Skeletal muscle satellite cell (primary cell): ENCODE results near the gene PTK6.

Experiments
- H3K27me3 ChIP-seq: 2 replicates; pipeline ENCODE4 v1.7.0; 2013; ENCODE audit warnings: low read length; ENCODE audit not compliant: control insufficient read depth, insufficient read depth
- H3K36me3 ChIP-seq: 2 replicates; pipeline ENCODE4 v1.7.0; 2013; ENCODE audit warnings: mild to moderate bottlenecking, control low read depth, low read length; ENCODE audit not compliant: insufficient read depth
- H3K4me1 ChIP-seq: 2 replicates; pipeline ENCODE4 v1.7.0; 2013; ENCODE audit warnings: low read length; ENCODE audit not compliant: control insufficient read depth, insufficient read depth
- H3K4me2 ChIP-seq: 2 replicates; pipeline ENCODE4 v1.7.0; 2013; ENCODE audit warnings: mild to moderate bottlenecking, low read length
- H3K4me3 ChIP-seq: 2 replicates; pipeline ENCODE4 v1.7.0; 2013; ENCODE audit warnings: low read length
- H3K9ac ChIP-seq: 2 replicates; pipeline ENCODE4 v1.7.0; 2013; ENCODE audit warnings: mild to moderate bottlenecking, low read depth, low read length, moderate library complexity
- H3K9me3 ChIP-seq: replicated peaks from 2 replicates; pipeline ENCODE4 v1.7.0; 2013; ENCODE audit warnings: mild to moderate bottlenecking, control low read depth, low read length

Gene PTK6

DNA sequence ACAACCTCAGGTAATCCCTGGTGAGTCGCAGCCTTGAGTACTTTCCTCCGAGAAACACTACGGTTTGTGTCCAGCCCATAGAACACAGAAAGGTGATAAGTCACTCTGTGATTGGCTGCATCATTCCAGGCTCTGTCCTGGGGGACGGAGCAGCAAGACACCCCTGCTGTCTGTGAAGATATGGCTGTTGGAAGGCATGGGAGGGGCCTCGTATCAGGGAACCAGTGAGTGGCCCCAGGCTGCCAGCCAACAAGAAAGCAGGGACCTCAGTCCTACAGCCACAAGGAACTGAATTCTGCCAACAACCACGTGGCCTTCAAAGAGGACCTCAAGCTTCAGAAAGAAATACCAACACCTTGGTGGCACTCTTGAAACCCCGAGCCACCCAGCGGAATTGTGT is 31.9 kb downstream of the PTK6 start:
- Histone ChIP-seq H3K9me3 (no peaks in the 10 kb centered on the region), H3K4me2 (no peak overlapping the region), H3K4me3 (no peak overlapping the region), H3K9ac (no peak overlapping the region), H3K4me1 (no peaks in the 10 kb centered on the region), H3K36me3 (no peaks in the 10 kb centered on the region), H3K27me3 (peaks cover 43% of the 10 kb centered on the region)

DNA sequence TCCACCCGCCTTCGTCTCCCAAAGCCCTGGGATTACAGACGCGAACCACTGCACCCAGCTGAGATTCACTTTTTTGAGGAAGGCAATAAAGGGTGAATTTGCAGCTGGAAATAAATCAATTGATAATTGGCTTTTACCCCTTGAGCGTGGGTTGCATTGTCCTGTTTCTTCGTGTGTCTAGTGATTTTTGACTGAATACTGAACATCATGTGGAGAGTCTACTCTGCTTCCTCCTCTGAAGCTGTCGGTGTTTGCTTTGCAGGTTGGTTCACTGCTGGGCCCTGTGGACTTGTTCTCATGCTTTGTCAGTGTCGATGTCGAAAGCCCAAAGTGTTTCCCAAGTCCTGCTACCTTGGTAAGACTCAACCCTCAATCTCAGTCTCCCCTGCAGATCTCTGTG is 32.5 kb downstream of the PTK6 start:
- no peaks in the 10 kb centered on the region for H3K36me3 ChIP-seq
- H3K4me3 ChIP-seq, result no peak overlapping the region
- no peaks in the 10 kb centered on the region for H3K4me1 ChIP-seq
- no peak overlapping the region for H3K9ac ChIP-seq
- H3K4me2 ChIP-seq, result no peak overlapping the region
- H3K9me3 ChIP-seq, result no peaks in the 10 kb centered on the region
- peaks cover 47% of the 10 kb centered on the region for H3K27me3 ChIP-seq

DNA sequence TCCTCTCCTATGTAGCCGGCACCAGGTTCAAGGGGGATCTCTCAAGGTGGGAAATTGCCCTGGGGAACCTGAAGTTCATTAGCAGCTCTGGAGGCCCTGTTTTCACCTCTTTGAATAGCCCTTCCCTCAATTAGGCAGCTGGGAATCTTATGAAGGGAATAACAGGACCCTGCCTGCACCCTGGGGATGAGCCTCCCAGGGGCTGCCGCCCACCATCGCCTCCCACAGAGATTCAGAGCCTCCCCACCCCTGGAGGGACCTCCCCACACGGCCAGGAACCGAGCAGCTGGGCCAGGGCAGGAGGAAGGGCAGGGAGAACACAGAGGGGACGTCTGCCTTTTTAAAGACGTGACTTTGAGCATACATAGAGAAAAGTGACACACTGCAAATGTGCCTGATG is 33.7 kb downstream of the PTK6 start:
- H3K4me3 ChIP-seq, result no peak overlapping the region
- no peaks in the 10 kb centered on the region for H3K9me3 ChIP-seq
- H3K36me3 ChIP-seq, result no peaks in the 10 kb centered on the region
- H3K4me2 ChIP-seq, result no peak overlapping the region
- no peak overlapping the region for H3K9ac ChIP-seq
- no peaks in the 10 kb centered on the region for H3K4me1 ChIP-seq
- H3K27me3 ChIP-seq, result peaks cover 47% of the 10 kb centered on the region

DNA sequence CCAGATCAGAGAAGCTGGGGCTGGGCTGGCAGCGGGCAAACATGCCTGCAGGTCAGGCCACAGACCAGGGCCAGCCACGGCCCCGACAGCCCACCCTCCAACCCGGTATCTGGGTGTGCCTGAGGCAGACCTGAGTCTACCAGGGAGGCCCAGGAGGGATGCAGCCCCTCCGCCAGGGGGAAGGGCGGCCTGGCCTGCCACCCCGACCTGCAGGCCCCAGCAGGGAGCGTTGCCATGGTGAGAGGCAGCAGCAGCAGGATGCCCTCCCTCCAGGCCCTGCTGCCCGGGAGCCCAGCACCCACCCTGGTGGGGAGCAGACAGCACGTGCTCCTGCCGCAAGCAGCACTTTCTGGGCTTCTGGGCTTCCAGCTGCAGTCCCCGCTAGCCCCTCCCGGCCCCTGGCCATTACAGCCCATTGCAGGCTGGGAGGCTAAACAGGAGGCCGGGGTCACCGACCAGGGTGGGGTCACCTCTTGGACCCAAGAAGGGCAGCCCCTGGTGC is 34.5 kb downstream of the PTK6 start:
- no peaks in the 10 kb centered on the region for H3K36me3 ChIP-seq
- H3K4me1 ChIP-seq, result peaks cover 6% of the 10 kb centered on the region
- no peak overlapping the region for H3K9ac ChIP-seq
- no peak overlapping the region for H3K4me3 ChIP-seq
- no peak overlapping the region for H3K4me2 ChIP-seq
- peaks cover 49% of the 10 kb centered on the region for H3K27me3 ChIP-seq
- no peaks in the 10 kb centered on the region for H3K9me3 ChIP-seq

DNA sequence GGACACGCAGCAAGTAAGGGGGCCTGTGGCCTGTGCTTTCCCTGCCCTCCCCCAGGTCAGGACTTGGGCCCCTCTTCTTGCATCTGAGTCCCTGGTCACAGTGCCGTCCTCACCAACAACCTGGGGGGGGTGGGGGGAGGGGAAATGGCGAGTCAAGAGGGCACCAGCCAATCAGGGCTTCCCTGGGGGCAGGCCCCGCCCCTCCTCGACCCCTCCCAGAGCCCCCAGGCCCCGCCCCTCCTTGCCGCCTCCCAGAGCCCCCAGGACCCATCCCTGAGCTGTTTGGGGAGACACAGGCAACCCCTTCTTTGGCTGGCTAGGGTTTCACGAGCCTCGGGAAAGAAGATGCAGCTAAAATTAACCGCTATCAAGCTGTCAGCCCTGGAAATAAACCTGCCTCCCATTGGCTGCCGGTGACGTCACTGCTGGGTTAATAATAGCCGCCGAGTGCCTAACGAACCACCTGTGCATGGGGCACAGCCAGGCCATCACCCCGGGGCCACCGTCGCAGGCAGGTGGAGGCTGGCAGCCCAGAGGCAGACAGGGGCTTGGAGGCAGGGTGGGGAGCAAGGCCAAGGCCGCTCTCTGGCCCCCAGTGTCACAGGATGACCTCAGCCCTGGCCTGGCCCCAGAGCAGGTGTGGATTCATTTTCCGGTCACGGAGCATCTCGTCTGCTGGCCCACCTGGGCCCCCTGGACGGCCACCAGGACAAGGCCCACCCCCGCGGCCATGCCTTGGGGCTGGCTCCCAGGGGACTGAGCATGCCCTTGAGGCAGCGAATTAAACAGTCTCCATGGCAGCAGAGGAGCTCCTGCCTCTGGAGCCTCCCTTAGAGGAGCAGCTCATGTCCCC is 35.1 kb downstream of the PTK6 start:
- no peak overlapping the region for H3K9ac ChIP-seq
- H3K9me3 ChIP-seq, result no peaks in the 10 kb centered on the region
- no peak overlapping the region for H3K4me2 ChIP-seq
- peaks cover 54% of the 10 kb centered on the region for H3K27me3 ChIP-seq
- peaks cover 7% of the 10 kb centered on the region for H3K4me1 ChIP-seq
- H3K4me3 ChIP-seq, result no peak overlapping the region
- H3K36me3 ChIP-seq, result no peaks in the 10 kb centered on the region

DNA sequence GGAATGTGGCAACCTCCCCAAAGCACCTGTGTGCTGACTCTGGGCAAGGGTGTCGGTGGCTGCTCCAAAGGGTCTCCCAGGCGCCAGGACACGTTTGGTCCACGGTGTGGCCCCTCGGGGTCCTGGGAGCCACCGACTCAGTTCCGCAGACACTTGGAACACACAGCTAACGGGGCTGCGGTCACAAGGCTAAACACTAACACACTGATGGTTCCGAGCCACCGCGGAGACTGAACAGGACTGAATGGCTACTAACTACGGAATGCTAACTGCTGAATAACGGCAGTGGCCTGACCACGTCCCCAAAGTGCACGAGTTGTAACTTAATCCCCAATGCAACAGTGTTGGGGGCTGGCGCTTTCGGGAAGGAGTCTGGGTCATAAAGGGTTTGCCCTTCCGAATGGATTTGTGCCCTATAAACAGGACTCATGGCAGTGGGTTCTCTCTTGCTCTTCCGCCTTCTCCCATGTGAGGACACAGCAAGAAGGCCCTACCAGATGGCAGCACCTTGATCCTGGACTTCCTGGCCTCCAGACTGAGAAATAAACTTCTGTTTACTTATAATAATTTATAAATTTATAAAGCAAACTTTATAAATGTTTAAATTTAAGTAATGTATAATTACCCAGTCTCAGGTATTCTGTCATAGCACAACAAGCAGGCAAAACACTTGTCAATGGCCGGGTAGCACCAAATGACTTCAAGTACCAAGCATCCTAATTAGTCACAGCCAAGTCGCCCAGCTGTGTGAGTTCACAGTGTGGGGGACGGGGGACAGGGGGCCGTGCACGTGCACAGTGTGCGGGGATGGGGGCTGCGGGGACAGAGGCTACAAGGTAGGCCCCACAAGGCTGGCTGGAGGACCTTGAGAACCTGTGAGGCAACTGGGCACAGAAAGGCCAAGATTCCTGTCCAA is 36.0 kb downstream of the PTK6 start:
- Histone ChIP-seq H3K27me3 (peaks cover 57% of the 10 kb centered on the region), H3K9me3 (no peaks in the 10 kb centered on the region), H3K4me2 (no peak overlapping the region), H3K4me3 (no peak overlapping the region), H3K36me3 (no peaks in the 10 kb centered on the region), H3K9ac (no peak overlapping the region), H3K4me1 (peaks cover 7% of the 10 kb centered on the region)

DNA sequence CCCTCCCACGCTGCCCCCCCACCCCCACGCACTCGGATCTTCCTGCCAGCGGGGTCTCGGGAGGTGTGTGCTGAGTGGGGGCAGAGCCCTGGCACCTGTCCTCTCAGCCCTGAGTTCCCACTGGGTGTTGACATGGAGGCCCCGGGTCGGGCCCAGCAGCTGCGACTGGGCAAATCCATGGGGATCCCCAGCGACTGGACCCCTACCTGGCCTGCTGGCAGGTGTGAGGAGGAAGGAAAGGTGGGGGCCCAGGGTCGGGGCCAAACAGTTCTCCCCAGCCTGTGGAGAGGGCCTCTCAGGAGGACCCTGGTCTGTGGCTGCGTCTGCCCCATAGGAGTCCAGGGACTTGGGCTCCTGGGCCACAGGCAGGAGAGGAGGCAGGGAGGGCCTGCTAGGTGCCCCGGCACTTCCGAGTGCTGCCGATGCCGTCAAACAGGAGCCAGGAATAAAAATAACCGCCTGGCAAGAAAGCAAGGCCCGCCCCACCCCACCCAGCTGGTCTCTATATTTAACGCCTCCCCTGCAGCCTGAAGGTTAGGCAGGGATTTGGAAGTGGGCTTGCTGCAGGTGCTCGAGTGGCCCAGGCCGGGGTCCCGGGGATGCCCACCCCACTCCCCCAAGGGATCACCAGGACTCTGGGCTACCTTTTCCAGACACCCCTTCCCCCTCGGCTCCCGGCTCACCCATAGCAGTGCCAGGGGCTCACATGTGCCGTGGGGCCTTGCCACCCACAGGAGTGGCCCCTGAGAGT is 36.9 kb downstream of the PTK6 start:
- no peaks in the 10 kb centered on the region for H3K9me3 ChIP-seq
- no peak overlapping the region for H3K9ac ChIP-seq
- no peak overlapping the region for H3K4me2 ChIP-seq
- no peaks in the 10 kb centered on the region for H3K36me3 ChIP-seq
- H3K4me1 ChIP-seq, result peaks cover 7% of the 10 kb centered on the region
- H3K4me3 ChIP-seq, result no peak overlapping the region
- peaks cover 52% of the 10 kb centered on the region for H3K27me3 ChIP-seq

DNA sequence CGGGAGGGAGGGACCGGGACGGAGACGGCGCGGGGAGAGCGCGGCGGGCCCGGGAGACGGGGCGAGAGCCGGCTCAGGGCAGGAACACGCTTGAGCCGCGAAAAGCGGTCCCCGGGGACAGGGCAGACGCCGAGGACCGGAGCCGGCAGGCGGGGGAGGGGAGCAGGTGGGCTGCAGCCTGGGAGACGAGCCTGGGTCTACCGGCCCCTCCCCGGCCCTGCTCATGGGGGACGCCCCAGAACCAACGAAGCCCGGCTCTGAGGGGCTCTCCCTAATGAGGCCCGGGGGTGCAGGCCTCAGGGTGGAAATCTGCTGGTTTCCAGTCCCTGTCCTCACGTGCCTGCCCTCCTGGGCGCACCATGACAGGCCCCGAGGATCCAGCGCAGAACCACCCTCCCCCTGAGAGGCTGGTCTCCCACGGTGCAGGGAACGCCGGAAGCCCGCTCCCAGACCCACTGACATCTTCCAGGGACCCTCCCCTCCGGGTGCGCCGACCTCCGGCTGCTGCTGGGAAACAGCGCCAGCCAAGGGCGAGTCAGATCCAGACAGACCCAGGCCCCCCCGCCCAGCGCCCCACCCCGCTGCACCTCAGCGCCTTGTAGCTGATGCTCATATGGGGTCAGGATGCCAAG is 37.7 kb downstream of the PTK6 start:
- no peaks in the 10 kb centered on the region for H3K9me3 ChIP-seq
- no peak overlapping the region for H3K9ac ChIP-seq
- no peak overlapping the region for H3K4me3 ChIP-seq
- H3K27me3 ChIP-seq, result peaks cover 44% of the 10 kb centered on the region
- no peaks in the 10 kb centered on the region for H3K36me3 ChIP-seq
- H3K4me1 ChIP-seq, result peaks cover 7% of the 10 kb centered on the region
- no peak overlapping the region for H3K4me2 ChIP-seq

DNA sequence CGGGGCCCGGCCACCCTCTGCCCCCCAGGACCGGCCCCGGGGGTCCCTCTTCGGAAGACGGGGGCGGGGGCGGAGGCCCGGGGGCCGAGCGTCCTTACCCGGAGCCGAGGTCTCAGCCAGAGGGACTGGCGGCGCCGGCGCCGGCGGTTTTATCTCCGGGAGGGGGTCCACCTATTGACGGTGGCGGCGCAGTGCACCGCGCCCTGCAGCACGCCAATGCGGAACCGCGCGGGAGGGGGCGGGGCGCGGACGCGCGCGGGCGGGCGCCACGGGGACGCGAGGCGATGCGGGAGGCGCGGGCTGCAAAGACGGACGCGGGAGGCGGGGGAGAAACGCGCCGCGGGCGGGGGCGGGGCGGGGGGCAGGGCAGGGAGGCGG is 38.2 kb downstream of the PTK6 start, which contains the start of gene EEF1A2:
TSS of gene EEF1A2 (minus strand) at position 124 of the 378 bp plus-strand sequence. CDS start 1,320 bp downstream, outside the sequence.
- Histone ChIP-seq H3K4me1 (peaks cover 7% of the 10 kb centered on the region), H3K4me2 (peak within 1 kb of the TSS; percentile 41), H3K9ac (no peak within 1 kb of the TSS), H3K9me3 (no peaks in the 10 kb centered on the region), H3K27me3 (peaks cover 44% of the 10 kb centered on the region), H3K36me3 (no peaks in the 10 kb centered on the region), H3K4me3 (no peak within 1 kb of the TSS)

DNA sequence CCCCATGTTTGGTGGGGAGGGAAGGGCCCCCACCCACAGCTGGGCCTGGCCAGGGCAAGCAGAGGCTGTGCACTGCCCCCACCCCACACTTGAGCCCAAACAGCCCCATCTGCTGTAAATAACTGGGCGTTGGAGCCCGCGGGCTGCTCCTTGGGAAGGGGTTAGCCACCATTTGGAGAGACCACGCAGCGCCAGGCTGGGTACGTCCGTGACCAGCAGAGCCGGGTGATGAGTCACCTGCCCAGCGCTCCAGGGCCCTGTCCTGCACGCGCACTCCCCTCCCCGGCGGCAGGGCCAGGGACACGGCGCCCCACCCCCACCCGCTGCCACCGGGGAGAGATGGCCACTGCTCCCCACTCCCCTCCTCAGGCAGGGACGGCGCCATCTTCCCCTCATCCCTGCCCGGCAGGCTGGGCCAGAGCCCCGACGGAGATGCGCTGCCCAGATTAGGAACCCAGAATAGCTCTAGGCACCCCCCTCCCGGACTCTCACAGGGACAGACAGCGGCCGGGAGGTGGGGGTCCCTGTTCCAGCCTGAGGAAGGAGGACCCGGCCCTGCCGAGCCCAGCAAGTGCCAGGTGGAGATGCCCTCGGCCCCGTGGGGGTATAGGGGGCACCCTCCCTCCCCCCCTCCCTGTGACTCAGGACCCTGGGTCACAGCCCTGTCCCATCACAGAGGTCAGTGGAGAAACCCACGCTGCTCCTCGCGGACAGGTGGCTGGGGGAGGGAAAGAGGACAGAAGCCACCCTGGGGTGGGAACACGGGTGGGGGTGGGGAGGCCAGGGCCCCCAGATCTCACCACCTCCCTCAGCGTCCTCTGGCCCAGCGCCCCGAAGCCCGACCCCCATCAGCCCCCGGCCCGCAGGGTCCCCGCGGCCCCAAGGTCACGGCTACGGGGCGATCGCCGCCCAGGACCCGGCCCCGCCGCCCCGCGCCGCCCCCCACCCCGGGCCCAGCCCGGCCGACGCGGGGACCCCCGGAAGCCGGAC is 38.9 kb downstream of the PTK6 start:
- H3K4me2 ChIP-seq, result no peak overlapping the region
- H3K4me1 ChIP-seq, result peaks cover 7% of the 10 kb centered on the region
- H3K9ac ChIP-seq, result no peak overlapping the region
- no peaks in the 10 kb centered on the region for H3K36me3 ChIP-seq
- H3K4me3 ChIP-seq, result no peak overlapping the region
- no peaks in the 10 kb centered on the region for H3K9me3 ChIP-seq
- peaks cover 38% of the 10 kb centered on the region for H3K27me3 ChIP-seq
